Measurements from ENCODE around the gene TULP4.
"Not testable (repeated sequence)": the region's sequence is repeated elsewhere in the genome, so short reads cannot be mapped to it uniquely, and the experiment has no call there.

Gene TULP4

DNA sequence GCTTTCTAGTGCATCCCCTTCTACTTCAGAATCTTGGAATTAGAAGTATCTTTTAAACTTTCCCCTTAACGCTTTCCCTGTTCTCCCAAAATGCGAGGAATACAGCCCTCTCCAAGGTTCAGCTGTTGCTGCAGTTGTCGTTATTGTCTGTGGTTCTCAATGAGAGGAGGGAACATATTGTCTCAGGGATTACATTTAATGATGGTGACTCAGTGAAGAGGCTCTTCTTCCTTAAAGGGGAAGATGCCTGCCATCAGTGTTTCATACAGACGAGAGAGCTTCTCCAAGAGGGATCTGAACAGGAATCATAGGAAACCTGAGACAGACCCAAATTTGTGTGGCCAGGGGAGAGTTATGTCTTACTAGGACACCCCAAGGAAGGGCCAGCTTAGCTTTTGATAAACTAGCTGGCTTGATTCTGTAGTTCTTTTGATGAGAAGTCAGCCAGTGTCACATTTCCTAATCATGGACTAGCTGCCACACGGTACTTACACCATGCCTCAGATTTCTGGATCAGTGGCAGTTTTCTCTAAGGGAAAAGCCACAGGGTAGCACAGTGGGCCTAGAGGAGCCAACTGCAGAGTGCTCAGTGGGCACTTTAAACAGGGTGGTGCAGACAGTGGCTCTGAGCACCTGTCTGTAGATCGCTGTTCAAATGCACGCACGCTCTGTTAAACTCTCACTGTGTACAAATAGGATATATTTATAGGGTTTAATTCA, 187.9 kb downstream of the TULP4 start:
- DNase-seq (ENCODE audit: low read depth, low spot score): no peak

DNA sequence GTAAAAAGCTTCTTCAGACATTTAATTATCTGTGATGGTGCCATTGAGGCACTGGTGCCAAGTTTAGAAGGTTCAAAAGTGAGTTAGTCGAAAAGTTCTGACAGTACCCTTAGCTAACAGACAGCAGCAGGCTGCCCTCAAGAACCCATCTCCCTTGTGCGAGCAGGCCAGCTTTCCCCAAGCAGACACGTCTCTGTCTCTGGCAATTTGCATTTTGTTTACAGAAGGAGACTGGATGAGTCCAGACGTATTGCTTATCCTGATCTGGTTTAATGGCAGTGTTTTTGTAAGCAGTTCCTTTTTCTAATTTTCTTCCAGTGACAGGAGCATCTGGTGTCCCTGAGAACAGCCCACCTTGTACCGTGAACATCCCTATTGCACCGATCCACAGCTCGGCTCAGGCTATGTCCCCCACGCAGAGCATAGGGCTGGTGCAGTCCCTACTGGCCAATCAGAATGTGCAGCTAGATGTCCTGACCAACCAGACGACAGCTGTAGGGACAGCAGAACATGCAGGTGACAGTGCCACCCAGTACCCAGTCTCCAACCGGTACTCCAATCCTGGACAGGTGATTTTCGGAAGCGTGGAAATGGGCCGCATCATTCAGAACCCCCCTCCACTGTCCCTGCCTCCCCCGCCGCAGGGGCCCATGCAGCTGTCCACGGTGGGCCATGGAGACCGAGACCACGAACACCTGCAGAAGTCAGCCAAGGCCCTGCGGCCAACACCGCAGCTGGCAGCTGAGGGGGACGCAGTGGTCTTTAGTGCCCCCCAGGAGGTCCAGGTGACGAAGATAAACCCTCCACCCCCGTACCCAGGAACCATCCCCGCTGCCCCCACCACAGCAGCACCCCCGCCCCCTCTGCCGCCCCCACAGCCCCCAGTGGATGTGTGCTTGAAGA, 189.3 kb downstream of the TULP4 start:
- no peak for DNase-seq (ENCODE audit: low read depth, low spot score)

DNA sequence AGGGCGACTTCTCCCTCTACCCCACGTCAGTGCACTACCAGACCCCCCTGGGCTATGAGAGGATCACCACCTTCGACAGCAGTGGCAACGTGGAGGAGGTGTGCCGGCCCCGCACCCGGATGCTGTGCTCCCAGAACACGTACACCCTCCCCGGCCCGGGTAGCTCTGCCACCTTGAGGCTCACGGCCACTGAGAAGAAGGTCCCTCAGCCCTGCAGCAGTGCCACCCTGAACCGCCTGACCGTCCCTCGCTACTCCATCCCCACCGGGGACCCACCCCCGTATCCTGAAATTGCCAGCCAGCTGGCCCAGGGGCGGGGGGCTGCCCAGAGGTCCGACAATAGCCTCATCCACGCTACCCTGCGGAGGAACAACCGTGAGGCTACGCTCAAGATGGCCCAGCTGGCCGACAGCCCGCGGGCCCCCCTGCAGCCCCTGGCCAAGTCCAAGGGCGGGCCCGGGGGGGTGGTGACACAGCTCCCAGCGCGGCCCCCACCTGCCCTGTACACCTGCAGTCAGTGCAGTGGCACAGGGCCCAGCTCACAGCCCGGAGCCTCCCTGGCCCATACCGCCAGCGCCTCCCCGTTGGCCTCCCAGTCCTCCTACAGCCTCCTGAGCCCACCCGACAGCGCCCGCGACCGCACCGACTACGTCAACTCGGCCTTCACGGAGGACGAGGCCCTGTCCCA, 190.1 kb downstream of the TULP4 start:
- no peak for DNase-seq (ENCODE audit: low read depth, low spot score)

DNA sequence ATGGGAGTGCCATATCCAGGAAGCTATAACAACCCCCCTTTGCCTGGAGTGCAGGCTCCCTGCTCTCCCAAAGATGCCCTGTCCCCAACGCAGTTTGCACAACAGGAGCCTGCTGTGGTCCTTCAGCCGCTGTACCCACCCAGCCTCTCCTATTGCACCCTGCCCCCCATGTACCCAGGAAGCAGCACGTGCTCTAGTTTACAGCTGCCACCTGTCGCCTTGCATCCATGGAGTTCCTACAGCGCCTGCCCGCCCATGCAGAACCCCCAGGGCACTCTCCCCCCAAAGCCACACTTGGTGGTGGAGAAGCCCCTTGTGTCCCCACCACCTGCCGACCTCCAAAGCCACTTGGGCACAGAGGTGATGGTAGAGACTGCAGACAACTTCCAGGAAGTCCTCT, 191.0 kb downstream of the TULP4 start:
- no peak for DNase-seq (ENCODE audit: low read depth, low spot score)

DNA sequence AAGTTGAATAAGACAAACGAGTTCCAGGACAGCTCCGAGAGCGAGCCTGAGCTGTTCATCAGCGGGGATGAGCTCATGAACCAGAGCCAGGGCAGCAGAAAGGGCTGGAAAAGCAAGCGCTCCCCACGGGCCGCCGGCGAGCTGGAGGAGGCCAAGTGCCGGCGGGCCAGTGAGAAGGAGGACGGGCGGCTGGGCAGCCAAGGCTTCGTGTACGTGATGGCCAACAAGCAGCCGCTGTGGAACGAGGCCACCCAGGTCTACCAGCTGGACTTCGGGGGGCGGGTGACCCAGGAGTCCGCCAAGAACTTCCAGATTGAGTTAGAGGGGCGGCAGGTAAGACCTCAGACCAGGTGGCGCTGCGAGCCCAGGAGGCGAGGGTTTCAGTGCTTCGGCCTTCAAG, 191.6 kb downstream of the TULP4 start:
- no peak for DNase-seq (ENCODE audit: low read depth, low spot score)

DNA sequence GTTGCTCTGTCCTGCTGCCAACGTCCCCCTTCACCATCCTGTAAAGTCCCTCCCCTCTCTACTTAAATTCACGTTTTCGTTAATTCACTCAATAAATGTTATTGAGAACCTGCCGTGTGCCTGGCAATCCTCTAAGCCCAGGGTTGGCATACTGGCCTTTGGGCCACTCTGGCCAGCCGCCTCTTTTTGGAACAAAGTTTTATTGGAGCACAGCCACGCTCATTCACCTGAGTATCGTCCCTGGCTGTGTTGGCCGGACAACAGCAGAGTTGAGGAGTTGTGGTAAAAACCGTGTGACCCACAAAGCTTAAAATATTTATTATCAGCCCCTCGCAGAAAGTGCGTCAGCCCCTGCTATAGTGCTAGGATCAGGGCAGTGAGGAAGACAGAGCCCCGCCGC, 192.9 kb downstream of the TULP4 start:
- DNase-seq (ENCODE audit: low read depth, low spot score): no peak

DNA sequence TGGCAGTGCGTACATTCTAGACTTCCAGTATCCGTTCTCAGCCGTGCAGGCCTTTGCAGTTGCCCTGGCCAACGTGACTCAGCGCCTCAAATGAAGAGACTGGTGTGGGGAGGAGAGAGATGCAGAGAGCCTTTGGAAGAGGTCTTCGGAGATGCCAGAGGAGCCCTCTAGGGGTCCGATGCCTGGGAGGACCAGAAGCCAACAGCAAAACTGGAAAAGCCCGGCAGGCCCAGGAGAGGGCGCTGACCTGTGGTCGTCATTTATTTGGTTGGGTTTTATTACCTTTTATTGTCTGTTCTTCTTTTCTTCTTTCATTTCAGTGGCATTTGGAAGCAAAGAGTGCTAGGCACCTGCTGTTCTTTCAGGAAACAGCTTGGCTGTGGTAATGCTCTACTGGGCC, 194.3 kb downstream of the TULP4 start:
- no peak for DNase-seq (ENCODE audit: low read depth, low spot score)

DNA sequence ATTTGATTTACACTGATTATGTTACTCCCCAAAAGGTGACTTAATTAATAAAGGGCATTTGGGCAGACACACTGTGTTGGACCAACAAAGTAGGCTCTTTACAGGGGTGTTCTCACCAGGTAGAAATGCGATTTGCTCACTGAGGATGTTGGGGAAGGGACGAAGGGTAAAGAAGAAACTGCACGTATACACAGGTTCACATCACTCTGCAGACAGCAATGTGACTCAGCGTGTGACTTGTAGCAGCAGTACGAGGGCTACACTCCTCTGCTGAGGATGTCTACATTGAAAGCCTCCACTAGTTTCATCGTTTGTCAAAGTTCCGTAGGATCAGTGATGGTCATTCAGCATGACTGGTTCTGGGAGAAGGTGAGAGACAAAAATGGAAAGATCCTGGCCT, 194.9 kb downstream of the TULP4 start:
- DNase-seq (ENCODE audit: low read depth, low spot score): no peak

DNA sequence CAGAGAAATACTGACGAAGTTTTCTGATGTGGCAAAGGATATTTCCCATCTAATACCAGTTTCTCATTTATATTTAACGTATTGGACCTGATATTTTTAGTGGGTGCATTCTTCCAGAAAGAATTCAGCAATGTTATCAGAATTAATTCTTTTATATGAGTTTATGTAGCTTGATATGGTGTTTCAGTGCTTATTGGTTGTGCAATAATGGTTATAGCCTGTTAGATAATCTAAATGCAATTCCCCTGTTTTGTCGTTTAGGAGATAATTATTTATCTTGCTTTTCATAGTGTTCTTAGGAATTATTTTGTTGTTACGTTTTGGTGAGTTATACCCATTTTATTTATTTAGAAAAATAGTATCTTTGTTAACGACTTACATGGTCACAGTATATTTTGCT, 196.2 kb downstream of the TULP4 start:
- DNase-seq (ENCODE audit: low read depth, low spot score): no peak

DNA sequence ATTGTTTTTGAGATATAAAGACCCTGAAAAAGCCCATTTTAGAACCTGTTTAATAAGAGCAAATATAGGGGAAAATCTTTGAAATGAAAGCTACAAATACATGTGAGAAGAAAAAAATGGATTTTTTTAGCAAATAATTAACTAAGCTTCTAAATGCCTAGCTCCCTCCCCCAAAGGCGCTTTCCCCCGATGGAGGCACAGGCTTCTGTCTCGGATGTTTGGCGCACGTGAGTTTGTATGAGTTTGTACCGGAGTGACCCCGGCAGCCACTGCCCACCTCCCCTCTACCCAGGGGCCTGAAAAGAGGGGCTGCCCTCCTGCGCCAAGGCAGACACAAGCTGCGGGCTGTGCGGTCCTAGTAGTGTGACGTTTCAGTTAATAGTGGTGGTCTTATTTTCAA, 197.2 kb downstream of the TULP4 start:
- no peak for DNase-seq (ENCODE audit: low read depth, low spot score)

DNA sequence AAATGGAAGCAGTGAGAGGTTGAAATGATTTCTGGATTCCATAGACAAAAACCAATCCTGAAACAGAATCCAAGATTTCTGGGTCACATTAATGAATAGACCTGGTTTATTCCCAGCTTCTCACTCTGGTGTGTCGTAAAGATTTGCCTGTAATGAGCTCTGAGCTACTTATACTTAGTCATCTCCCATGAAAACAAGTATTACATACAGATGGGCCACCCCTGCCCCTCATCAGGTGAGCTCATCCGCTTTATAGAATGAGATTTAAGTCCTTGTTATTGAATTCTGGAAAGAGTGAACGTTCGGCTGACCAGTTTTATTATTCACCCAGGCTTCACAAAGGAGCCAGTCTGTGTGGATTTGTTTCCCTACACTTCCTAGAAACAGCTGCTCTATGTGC, 200.5 kb downstream of the TULP4 start:
- DNase-seq (ENCODE audit: low read depth, low spot score): no peak

DNA sequence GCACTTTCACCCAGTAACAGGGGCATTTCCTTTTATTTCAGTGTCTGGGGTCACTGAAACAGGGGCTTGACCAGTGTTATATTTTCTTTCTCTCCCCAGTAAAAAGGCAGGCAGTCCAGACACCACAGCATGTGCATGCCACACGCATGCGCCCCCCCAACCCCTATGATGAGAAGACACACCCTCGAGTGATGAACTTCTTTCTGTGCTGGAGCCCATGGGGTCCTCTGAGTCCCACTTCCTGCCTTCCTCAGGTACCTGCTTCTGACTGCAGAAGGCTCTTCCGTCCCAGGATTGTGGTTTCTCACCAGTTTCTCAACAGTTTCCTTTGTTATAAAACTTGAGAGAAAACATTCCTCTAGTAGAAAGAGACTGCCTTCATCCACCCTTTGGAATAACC, 201.9 kb downstream of the TULP4 start:
- no peak for DNase-seq (ENCODE audit: low read depth, low spot score)

DNA sequence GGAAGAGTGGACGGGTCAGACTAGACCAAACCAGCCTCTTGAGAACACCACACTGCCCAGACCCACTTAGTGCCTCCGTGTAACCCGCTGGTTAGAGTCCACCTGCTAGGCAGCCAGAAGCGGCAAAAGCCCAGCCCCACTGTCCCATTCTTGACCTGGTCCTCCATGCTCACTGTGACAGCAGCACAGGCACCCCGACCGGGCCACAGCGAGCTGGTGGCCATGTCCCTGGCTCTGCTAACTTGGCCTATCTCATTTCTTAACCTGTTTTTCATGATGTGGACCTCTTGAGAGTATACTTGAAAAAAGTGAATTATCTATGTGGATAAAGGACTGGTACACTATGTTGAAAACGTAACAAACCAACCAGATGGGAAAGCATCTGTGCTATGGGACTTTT, 202.7 kb downstream of the TULP4 start:
- no peak for DNase-seq (ENCODE audit: low read depth, low spot score)

DNA sequence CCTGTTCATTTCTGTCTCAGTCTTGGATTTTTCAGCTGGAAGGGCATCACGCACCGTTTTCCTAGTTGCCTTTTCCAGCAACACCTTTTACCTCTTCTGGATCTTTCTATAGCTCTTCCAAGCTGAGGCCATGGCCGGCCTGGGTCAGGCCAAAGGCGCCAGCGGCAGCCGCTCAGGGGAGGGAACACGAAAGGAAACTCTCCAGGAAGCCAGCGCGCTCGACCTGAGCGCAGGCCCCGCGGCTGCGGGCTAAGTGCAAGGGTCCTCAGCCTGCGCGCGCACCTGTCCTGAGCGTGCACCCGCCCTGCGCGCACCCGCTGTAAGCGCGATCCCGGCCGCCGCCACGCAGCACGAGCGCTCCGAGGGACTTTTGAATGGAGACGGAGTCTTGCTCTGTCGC, 203.8 kb downstream of the TULP4 start:
- DNase-seq (ENCODE audit: low read depth, low spot score): no peak

DNA sequence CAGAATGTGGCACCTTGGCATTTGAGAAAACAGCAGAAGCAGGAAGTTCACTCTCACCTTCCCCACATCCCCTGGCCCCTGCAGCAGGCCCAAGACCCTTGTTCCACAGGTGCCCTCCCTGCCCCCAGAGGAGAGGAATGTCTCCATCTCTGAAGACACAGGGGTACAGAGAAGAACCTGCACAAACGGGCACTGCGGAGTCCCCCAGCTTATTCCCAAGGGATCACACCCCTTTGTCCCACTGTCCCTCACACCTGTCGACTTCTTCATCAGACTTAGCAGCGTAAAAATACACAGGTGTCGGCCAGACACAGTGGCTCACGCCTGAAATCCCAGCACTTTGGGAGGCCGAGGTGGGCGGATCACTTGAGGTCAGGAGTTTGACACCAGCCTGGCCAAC, 204.8 kb downstream of the TULP4 start:
- DNase-seq (ENCODE audit: low read depth, low spot score): no peak

DNA sequence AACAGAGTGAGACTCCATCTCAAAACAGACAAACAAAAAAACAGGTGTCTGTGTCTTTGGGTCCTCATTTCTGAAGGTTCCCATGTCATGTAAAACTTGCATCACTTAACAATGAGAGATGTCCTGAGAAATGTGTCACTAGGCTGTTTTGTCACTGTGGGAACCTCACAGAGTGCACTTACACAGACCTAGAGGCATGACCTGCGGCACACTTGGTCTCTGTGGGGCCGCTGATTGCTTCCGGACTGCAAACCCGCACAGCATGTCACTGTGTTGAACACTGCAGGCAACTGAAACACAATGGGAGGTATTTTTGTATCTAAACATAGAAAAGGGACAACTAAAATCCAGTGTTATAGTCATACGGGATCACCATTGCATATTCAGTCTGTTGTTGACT, 205.3 kb downstream of the TULP4 start:
- DNase-seq (ENCODE audit: low read depth, low spot score): no peak

DNA sequence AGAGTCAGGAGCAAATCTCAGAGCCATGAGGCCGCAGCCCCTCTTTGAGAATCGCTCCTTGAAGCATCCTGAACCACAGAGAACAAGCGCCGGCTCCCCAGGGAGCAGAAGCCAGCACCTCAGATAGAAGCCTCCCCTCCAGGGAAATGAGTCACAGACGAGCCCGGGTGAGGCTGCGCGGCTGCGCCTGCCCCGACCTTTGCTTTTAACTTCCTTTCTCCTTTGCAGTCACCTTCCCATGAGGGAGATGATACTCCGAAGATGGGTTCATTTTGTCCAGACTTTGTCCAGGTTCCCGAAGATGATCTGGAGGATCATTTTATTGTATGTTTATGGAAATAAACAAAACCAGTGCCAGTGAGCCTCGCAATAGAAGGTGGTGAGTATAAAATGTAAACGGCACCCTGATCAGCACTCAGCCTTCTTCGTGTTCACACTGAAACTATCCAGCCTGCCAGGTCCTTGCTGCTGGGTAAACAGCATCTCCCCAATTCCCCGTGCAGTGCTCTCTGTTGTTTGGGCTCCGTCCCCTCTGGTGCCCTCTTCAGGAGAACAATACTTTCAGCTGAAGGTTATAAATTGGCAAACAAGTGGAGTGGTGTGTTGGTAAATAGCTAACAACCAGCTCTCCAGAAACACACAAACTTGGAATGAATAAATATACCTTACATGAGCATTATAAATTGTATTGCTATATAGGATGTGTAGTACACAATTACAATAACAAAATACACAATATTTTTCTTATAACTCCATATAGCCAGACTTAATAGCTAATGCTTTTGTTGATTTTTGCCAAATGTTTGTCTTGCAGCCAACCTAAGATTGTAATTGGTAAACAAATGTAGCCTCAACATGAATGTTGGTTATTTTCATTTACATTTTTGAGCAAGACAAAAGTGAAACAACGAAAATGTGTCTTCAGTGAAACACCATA, 206.2 kb downstream of the TULP4 start:
- no peak for DNase-seq (ENCODE audit: low read depth, low spot score)

DNA sequence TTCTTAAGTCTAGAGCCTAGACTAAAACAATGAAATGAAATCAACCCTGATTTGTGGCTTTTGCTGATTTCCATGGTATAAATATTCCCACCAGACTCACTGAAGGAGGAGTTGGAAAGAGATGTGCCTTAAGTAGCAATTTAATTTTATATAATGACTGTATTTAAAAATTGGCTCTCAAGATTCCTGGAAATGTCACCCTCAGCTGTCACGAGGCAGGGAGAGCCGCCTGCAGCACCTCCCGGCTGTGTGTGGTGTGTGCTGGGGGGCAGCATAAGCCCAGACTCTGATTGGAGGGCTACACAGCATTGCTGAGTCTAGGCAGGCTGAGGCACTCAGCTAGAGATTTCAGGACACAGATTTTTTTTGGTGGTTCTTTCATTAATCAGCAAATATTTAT, 207.0 kb downstream of the TULP4 start:
- DNase-seq (ENCODE audit: low read depth, low spot score): no peak

DNA sequence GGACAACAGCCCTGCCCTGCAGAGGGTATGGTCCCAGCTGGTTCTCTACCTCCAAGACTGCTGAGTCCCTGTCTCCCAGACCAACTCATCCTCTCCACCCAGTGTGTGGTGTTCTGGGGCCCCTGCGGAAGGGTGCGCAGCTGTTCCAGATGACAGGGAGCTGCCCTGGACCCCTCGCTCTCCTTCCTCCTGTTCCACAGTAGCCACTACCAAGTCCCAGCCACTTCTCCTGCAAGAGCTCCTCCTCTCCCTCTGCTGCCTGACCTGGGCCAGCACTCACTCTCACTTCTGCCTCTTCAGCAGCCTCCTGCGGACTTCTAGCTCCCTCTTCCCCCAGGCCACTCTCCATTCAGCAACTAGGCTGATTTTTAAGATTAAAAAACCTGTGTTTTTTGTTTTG, 207.5 kb downstream of the TULP4 start:
- DNase-seq (ENCODE audit: low read depth, low spot score): no peak

DNA sequence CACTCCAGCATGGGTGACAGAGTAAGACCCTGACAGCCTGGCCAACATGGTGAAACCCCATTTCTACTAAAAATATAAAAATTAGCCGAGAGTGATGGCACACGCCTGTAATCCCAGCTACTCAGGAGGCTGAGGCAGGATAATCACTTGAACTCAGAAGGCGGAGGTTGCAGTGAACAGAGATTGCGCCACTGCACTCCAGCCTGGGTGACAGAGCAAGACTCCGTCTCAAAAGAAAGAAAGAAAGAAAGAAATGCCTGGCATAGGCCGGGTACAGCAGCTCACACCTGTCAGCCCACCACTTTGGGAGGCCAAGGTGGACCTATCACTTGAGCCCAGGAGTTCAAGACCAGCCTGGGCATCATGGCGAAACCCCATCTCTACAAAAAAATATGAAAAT, 208.7 kb downstream of the TULP4 start:
- not testable (repeated sequence) for DNase-seq (ENCODE audit: low read depth, low spot score)

DNA sequence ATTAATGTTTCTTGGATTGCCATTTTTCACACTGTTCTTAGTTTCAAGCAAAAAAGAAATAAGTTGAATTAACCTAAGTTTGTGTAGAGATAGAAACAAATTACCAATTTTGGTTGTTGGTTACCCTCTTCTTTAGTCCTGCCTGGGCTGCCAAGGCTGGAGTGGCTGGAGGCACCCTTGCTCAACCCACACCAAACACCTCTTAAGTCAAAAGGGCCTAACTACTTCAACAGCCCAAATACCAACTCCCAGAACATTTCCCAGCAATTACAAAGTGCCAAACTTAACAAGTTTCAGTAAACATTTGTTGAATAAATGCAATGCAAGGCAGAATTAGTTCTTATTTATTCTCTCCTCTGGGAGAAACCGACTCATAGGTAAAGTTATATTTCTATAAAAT, 209.5 kb downstream of the TULP4 start:
- DNase-seq (ENCODE audit: low read depth, low spot score): no peak

DNA sequence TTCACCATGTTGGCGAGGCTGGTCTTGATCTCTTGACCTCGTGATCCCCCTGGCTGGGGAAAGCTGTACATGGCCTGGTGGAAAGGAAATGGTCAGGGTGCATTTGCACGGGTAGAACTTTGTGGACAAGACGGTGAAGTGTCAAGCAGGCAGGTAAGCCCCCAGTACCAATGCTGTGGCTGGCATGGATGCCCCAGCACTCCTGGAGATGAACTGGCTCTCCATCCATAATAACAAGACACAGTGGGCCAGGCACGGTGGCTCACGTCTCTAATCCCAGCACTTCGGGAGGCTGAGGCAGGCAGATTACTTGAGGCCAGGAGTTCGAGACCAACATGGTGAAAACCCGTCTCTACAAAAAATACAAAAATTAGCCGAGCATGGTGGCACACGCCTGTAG, 210.4 kb downstream of the TULP4 start:
- no peak for DNase-seq (ENCODE audit: low read depth, low spot score)
